ENCODE measurements around the gene COL9A3.

DNA sequence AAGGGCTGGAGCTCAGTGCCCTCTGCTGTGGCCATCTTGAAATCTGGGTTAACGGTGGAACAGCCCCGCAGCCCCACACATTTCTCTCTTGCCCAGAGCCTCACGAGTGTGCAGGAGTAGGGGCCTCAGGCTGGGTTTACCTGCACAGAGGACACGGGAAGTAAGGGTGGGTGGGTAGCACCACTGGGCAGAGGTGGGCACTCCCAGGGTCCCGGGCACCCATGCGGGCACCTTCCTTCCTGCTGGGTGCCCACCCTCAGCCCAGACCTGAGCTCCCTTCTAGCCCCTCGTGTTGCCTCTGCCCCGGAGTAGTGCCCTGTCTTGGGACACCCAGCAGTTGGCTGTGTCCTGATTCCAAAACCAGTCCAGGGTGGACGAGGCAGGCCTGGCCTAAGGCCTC lies 11.2 kb downstream of the COL9A3 start:
- TF ChIP-seq POLR2AphosphoS5 (IDR thresholded peaks at IDR 0.05; ENCODE audit: borderline replicate concordance, low read depth, low read length), result no peak
- no peak for TF ChIP-seq EZH2 (IDR thresholded peaks at IDR 0.05)
